B cell (primary cell): ENCODE measurements around the gene CACNA2D4. TPM values are rescaled to one million over a fixed set of nuclear protein-coding genes. Genes with fewer than 3 reads are reported as not detected.

Source experiments
- ATAC-seq: fragments of 200-7000 bp; cut with Tn5 transposase; one replicate; pipeline ENCODE4 v1.10.0; 2021; ENCODE audit warnings: low read depth, mild to moderate bottlenecking, moderate number of reproducible peaks, moderate library complexity
- CTCF ChIA-PET: fragments of 350-600 bp; sonication (Branson Sonifier 250); formaldehyde crosslinking; loops from one replicate; lab custom pipeline; 2021; ENCODE audit warnings: antibody characterized with exemption, inconsistent platforms; lab: Charles Lee
- POLR2A ChIA-PET: fragments of 350-600 bp; sonication (Branson Sonifier 250); formaldehyde crosslinking; loops from one replicate; lab custom pipeline; 2021; ENCODE audit warnings: antibody characterized with exemption; lab: Charles Lee
- DNase-seq: peaks from one replicate; pipeline ENCODE4 v3.0.0; 2013
- H2AFZ ChIP-seq: 2 replicates; pipeline ENCODE4 v1.6.1; 2012; ENCODE audit warnings: mild to moderate bottlenecking, low read depth, low read length; ENCODE audit not compliant: insufficient read depth, poor library complexity, severe bottlenecking
- H3K27ac ChIP-seq, 2 donors: 1 replicate in 1 of 2; 2 replicates in 1 of 2; pipeline ENCODE4 v1.5.1; 2012 to 2013; ENCODE audit warnings: low read length in 2 of 2, mild to moderate bottlenecking in 2 of 2, moderate library complexity in 1 of 2
- H3K27me3 ChIP-seq, 4 experiments: fragments of 200-600 bp in 1 of 4; sonication (generic) in 1 of 4; replicated peaks in 1 of 4; 1 replicate in 2 of 4; 2 replicates in 2 of 4; pipeline versions ENCODE4 v1.6.1 to v1.7.0; 2013 to 2016; ENCODE audit warnings: low read length in 3 of 4, mild to moderate bottlenecking in 2 of 4, mixed read lengths in 1 of 4, moderate library complexity in 1 of 4; ENCODE audit not compliant: insufficient read depth in 4 of 4, control insufficient read depth in 3 of 4; ENCODE audit errors: control extremely low read depth in 1 of 4
- H3K36me3 ChIP-seq, 2 experiments: replicated peaks in 1 of 2; 1 replicate in 1 of 2; 2 replicates in 1 of 2; pipeline versions ENCODE4 v1.6.1 to v1.7.1; 2013; ENCODE audit warnings: low read length in 1 of 2; ENCODE audit not compliant: insufficient read depth in 2 of 2, control insufficient read depth in 1 of 2; ENCODE audit errors: control extremely low read depth in 1 of 2, extremely low read depth in 1 of 2
- H3K4me1 ChIP-seq, 2 donors: fragments of 200-600 bp in 1 of 2; sonication (generic) in 1 of 2; 1 replicate in 1 of 2; 2 replicates in 1 of 2; pipeline versions ENCODE4 v1.5.1 to v1.6.1; 2013 to 2017; ENCODE audit warnings: low read length in 2 of 2; ENCODE audit not compliant: control insufficient read depth in 2 of 2, insufficient read depth in 2 of 2
- H3K4me2 ChIP-seq: replicated peaks from 2 replicates; pipeline ENCODE3; 2012; ENCODE audit warnings: mild to moderate bottlenecking, low read depth, low read length; ENCODE audit not compliant: poor library complexity, severe bottlenecking
- H3K4me3 ChIP-seq, 5 experiments: fragments of 200-600 bp in 1 of 5; sonication (generic) in 1 of 5; 1 replicate in 3 of 5; 2 replicates in 2 of 5; pipeline versions ENCODE4 v1.5.1 to v1.7.0; 2011 to 2016; ENCODE audit warnings: low read length in 4 of 5, mild to moderate bottlenecking in 4 of 5, low read depth in 2 of 5, control low read depth in 1 of 5, moderate library complexity in 1 of 5; ENCODE audit not compliant: insufficient read depth in 1 of 5; ENCODE audit errors: control extremely low read depth in 1 of 5, extremely low read depth in 1 of 5
- H3K79me2 ChIP-seq: fragments of 200-600 bp; sonication (generic); one replicate; pipeline ENCODE4 v1.6.0; 2016; ENCODE audit warnings: low read length; ENCODE audit not compliant: control insufficient read depth, insufficient read depth
- H3K9ac ChIP-seq: fragments of 200-600 bp; sonication (generic); 2 replicates; pipeline ENCODE4 v1.6.1; 2017; ENCODE audit warnings: mild to moderate bottlenecking, low read length, moderate library complexity
- H3K9me3 ChIP-seq, 3 donors: one replicate each; pipeline versions ENCODE4 v1.6.1 to v1.7.1; 2013; ENCODE audit warnings: low read length in 2 of 3; ENCODE audit not compliant: control insufficient read depth in 2 of 3, insufficient read depth in 1 of 3; ENCODE audit errors: control extremely low read depth in 1 of 3
- H4K20me1 ChIP-seq: 2 replicates; pipeline ENCODE4 v1.6.0; 2012; ENCODE audit warnings: mild to moderate bottlenecking, low read length; ENCODE audit not compliant: insufficient read depth, control insufficient read depth, poor library complexity, severe bottlenecking
- H3K27ac Mint-ChIP-seq: one replicate; pipeline ENCODE4 v1.8.0; 2021; ENCODE audit warnings: mixed read lengths
- H3K27me3 Mint-ChIP-seq: one replicate; pipeline ENCODE4 v1.8.0; 2021; ENCODE audit warnings: mixed read lengths
- H3K4me1 Mint-ChIP-seq: one replicate; pipeline ENCODE4 v1.8.0; 2021; ENCODE audit warnings: mixed read lengths
- H3K4me3 Mint-ChIP-seq: one replicate; pipeline ENCODE4 v1.8.0; 2021; ENCODE audit warnings: mixed read lengths
- H3K9me3 Mint-ChIP-seq: one replicate; pipeline ENCODE4 v1.8.0; 2022; ENCODE audit warnings: mixed read lengths; ENCODE audit not compliant: insufficient read depth
- EZH2 ChIP-seq: IDR thresholded peaks from 2 replicates; pipeline ENCODE4 v1.6.1; 2012; ENCODE audit warnings: borderline replicate concordance, low read depth, mild to moderate bottlenecking, moderate library complexity, low read length; ENCODE audit not compliant: insufficient read depth, poor library complexity, severe bottlenecking
- WGBS: methylation state at CpG from one replicate; pipeline ENCODE4 v1.1.5; 2013; ENCODE audit warnings: missing lambda C conversion rate; ENCODE audit not compliant: insufficient coverage; 5-methylcytosine and 5-hydroxymethylcytosine counted together
- intact Hi-C: fragments of 100-400 bp; cut with micrococcal nuclease; formaldehyde crosslinking; loops from one replicate; pipeline ENCODE4 v1.10.0; 2022
- polyA plus RNA-seq: library from polyadenylated mRNA; depleted of rRNA; stranded (reverse); fragments of >200 nt; gene quantifications from 2 replicates; pipeline ENCODE4 v1.2.3, GENCODE V29; 2012
- total RNA-seq, 2 donors: library from RNA; stranded (reverse); fragments of 120-200 nt in 1 of 2; gene quantifications; 1 replicate in 1 of 2; 2 replicates in 1 of 2; pipeline versions ENCODE4 v1.2.3 to v1.2.4, GENCODE V29; 2013 to 2022
- TF ChIP-seq, protein P1 (sequence below): fragments of 200-600 bp; IDR thresholded peaks from one replicate; pipeline ENCODE4 v1.8.0; 2022; ENCODE audit warnings: antibody characterized with exemption, mild to moderate bottlenecking

Gene CACNA2D4
- total and polyA plus RNA-seq, 2 donors (not counting 1 experiment from before 2014, with no cell fraction given), result 6.0 to 7.4 TPM

DNA sequence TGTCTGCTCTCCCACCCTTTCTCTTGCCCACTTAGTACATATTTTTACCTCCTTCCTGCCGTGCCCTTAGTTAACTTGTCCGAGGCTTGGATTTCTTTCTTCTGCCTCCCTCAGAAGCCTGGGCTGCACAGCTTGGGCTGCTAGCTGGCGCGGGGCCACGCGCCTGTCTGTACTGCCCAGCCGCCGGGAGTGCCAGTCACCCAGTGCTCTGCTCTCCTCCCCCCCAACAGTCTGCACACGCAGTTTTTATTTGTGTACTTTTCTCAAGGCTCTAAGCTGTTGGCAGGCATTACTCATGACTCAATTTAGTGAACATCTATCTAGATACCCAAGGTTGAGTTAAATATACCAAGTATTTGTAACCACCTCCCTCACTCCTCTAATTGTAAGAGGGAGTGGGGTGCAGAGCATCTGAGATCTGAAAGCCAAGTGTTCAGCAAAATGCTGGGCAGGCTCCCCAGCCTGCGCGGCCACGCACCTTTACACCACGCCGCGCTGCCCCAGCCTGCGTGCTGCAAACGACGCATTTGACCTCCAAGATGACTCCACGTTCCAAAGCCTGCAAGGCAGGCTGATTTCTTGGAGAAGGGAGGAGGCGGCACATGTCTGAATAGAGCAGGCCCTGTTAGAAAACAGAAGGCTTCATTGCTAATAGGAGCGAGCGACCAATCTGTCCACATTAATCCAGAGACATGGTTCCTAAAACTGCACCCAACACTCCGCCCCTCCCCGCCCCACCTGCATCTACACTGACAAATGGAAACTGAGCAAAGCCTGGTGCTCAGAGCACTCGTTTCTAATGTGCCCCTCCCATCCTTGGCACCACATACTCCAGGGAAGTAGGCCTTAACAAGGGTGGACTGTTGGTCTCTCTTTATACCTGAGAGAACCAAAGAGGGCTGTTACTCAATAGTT is 18.2 kb upstream of the CACNA2D4 start:
- no peak overlapping the region for H2AFZ ChIP-seq
- Mint-ChIP-seq H3K4me1 (peaks cover 31% of the 10 kb centered on the region), H3K4me3 (no peak overlapping the region), H3K27ac (no peak overlapping the region), H3K27me3 (no peaks in the 10 kb centered on the region), H3K9me3 (no peaks in the 10 kb centered on the region)
- H3K9ac ChIP-seq, result no peak overlapping the region
- no peaks in the 10 kb centered on the region for H3K27me3 ChIP-seq
- no peak overlapping the region for H3K27ac ChIP-seq
- POLR2A ChIA-PET, result no interaction called here
- no peaks in the 10 kb centered on the region for H3K79me2 ChIP-seq
- TF ChIP-seq, protein P1, sequence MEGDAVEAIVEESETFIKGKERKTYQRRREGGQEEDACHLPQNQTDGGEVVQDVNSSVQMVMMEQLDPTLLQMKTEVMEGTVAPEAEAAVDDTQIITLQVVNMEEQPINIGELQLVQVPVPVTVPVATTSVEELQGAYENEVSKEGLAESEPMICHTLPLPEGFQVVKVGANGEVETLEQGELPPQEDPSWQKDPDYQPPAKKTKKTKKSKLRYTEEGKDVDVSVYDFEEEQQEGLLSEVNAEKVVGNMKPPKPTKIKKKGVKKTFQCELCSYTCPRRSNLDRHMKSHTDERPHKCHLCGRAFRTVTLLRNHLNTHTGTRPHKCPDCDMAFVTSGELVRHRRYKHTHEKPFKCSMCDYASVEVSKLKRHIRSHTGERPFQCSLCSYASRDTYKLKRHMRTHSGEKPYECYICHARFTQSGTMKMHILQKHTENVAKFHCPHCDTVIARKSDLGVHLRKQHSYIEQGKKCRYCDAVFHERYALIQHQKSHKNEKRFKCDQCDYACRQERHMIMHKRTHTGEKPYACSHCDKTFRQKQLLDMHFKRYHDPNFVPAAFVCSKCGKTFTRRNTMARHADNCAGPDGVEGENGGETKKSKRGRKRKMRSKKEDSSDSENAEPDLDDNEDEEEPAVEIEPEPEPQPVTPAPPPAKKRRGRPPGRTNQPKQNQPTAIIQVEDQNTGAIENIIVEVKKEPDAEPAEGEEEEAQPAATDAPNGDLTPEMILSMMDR, result no peak
- TF ChIP-seq EZH2, result no peak
- 99% methylated on average over 19 of the region's 25 CpGs for WGBS
- peaks cover 30 to 31% of the 10 kb centered on the region in 2 donors for H3K4me1 ChIP-seq
- DNase-seq (no peak), ATAC-seq (no peak)
- no peaks in the 10 kb centered on the region for H4K20me1 ChIP-seq
- peaks cover 0 to 11% of the 10 kb centered on the region in 2 experiments for H3K36me3 ChIP-seq
- no peaks in the 10 kb centered on the region for H3K9me3 ChIP-seq
- no peak overlapping the region for H3K4me2 ChIP-seq
- CTCF ChIA-PET, result interaction anchor here (0.9 to 3.3 kb wide), 3 partner anchors 135 to 283 kb away, joined by 3 to 11 read pairs (median 3); no protein-coding TSS in a partner anchor
- intact Hi-C loops, result no loop called here
- H3K4me3 ChIP-seq, result no peak overlapping the region
